Choroid plexus epithelial cell (primary cell): ENCODE results near the gene ZNF514.
A peak's percentile ranks its signal among the peaks of the same experiment; 100 is the strongest.
"Not testable (repeated sequence)": the region's sequence is repeated elsewhere in the genome, so short reads cannot be mapped to it uniquely, and the experiment has no call there.

Source experiments
- DNase-seq: peaks from one replicate; pipeline ENCODE4 v3.0.0-alpha.2; 2010; ENCODE audit warnings: low read depth
- H3K4me3 ChIP-seq: 2 replicates; pipeline ENCODE4 v1.5.1; 2011; ENCODE audit warnings: low read depth, mild to moderate bottlenecking, control low read depth, low read length, moderate library complexity
- TF ChIP-seq, protein P1 (sequence below): conservative IDR thresholded peaks from 2 replicates; pipeline ENCODE4 v1.5.1; 2011; ENCODE audit warnings: low read depth, mild to moderate bottlenecking, control low read depth, inconsistent platforms, low read length, moderate library complexity

ZNF514 gene

DNA sequence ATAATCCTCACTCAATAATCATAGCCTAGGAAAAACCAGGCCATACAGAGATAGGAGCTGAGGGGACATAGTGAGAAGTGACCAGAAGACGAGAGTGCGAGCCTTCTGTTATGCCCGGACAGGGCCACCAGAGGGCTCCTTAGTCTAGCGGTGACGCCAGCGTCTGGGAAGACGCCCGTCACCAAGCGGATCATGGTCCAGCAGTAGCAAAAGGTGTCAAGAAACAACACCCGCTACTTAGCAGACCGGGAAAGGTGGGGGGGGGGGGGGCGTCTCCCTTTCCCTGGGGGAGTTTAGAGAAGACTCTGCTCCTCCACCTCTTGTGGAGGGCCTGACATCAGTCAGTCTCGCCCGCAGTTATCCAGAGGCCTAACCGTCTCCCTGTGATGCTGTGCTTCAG lies 33.3 kb upstream of the ZNF514 start:
- H3K4me3 ChIP-seq = not testable (repeated sequence)
- TF ChIP-seq, protein P1, sequence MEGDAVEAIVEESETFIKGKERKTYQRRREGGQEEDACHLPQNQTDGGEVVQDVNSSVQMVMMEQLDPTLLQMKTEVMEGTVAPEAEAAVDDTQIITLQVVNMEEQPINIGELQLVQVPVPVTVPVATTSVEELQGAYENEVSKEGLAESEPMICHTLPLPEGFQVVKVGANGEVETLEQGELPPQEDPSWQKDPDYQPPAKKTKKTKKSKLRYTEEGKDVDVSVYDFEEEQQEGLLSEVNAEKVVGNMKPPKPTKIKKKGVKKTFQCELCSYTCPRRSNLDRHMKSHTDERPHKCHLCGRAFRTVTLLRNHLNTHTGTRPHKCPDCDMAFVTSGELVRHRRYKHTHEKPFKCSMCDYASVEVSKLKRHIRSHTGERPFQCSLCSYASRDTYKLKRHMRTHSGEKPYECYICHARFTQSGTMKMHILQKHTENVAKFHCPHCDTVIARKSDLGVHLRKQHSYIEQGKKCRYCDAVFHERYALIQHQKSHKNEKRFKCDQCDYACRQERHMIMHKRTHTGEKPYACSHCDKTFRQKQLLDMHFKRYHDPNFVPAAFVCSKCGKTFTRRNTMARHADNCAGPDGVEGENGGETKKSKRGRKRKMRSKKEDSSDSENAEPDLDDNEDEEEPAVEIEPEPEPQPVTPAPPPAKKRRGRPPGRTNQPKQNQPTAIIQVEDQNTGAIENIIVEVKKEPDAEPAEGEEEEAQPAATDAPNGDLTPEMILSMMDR = peak; percentile 60
- peak; percentile 28 for DNase-seq

- DNase-seq = no peak
- H3K4me3 ChIP-seq = no peak overlapping the region
- TF ChIP-seq, protein P1 = no peak
These were observed 26.3 kb upstream of the ZNF514 start for GRCh38 chr2:95185973-95186372.

DNA sequence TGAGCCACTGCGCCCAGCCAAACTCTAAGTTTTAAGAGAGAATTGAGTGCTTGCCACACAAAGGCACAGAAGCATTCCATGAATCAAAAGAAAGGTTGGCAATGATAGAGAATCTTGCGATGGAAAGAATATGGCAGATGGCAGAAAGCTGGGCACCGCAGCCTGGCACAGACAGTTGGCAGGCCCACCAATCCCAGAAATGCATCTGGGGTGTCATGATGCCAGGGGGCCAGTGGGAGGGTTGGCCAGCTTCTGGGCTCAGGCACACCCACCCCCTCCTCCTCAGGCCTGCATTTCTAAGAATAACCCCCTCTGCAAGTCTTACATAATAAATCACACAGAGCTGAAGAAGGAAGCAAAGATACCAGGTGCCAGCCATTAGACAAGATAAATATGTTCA lies 25.5 kb upstream of the ZNF514 start:
- TF ChIP-seq, protein P1 = no peak
- H3K4me3 ChIP-seq = no peak overlapping the region
- DNase-seq = no peak

DNA sequence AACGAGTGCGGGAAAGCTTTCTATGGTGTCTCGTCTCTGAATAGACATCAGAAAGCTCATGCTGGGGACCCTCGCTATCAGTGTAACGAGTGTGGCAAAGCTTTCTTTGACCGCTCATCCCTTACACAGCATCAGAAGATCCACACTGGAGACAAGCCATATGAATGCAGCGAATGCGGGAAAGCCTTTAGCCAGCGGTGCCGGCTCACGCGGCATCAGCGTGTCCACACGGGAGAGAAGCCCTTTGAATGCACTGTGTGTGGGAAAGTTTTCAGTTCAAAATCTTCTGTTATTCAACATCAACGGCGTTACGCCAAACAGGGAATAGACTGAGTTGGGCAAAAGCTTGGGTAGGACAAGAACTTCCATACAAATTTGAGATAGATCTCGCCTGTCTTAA lies 22.1 kb upstream of the ZNF514 start:
- TF ChIP-seq, protein P1 = no peak
- DNase-seq = no peak
- no peak overlapping the region for H3K4me3 ChIP-seq

DNA sequence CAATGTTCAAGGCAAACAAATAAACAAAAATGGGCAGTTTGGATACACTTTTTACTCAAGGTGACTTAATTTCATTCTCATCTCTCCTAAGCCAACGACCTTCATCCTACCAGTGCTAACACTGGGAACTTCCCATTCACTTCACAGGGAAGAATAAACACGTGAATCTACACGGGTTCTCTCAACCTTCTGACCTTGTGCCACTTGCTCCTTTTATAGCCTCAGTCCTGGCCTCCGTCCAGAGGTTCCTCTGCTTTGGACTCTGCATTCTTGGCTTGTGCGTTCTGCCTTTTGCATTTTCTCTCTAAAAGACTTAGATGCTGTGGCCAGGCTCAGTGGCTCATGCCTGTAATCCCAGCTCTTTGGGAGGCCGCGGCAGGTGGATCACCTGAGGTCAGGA lies 19.8 kb upstream of the ZNF514 start:
- no peak for DNase-seq
- no peak overlapping the region for H3K4me3 ChIP-seq
- TF ChIP-seq, protein P1 = no peak

GRCh38 chr2:95174031-95174542 lies 14.4 kb upstream of the ZNF514 start:
- no peak for DNase-seq
- TF ChIP-seq, protein P1 = no peak
- no peak overlapping the region for H3K4me3 ChIP-seq

- H3K4me3 ChIP-seq = no peak overlapping the region
- TF ChIP-seq, protein P1 = no peak
- no peak for DNase-seq
These were observed 12.3 kb upstream of the ZNF514 start for GRCh38 chr2:95171902-95172301.
